Esophagus muscularis mucosa (tissue), 4 donors: ENCODE results near the gene ACRV1.

Experiments used
- EP300 ChIP-seq: sonication (generic); formaldehyde crosslinking; IDR thresholded peaks from one replicate; pipeline ENCODE4 v1.6.1; 2017; ENCODE audit warnings: antibody characterized with exemption
- POLR2A ChIP-seq: fragments of 450-650 bp; IDR thresholded peaks from one replicate; pipeline ENCODE4 v1.6.1; 2017; ENCODE audit warnings: antibody characterized with exemption, moderate library complexity, mild to moderate bottlenecking, low read depth
- POLR2AphosphoS5 ChIP-seq, 2 donors: sonication (generic); formaldehyde crosslinking; IDR thresholded peaks; one replicate each; pipeline ENCODE4 v1.6.1; 2017; ENCODE audit warnings: antibody characterized with exemption in 2 of 2
- TF ChIP-seq, protein P1 (sequence below), 3 experiments: fragments of 200-600 bp in 2 of 3; fragments of 450-650 bp in 1 of 3; sonication (generic) in 2 of 3; IDR thresholded peaks; one replicate each; pipeline ENCODE4 v1.5.1; 2017 to 2019; ENCODE audit warnings: antibody characterized with exemption in 3 of 3, mild to moderate bottlenecking in 2 of 3, moderate library complexity in 1 of 3

DNA sequence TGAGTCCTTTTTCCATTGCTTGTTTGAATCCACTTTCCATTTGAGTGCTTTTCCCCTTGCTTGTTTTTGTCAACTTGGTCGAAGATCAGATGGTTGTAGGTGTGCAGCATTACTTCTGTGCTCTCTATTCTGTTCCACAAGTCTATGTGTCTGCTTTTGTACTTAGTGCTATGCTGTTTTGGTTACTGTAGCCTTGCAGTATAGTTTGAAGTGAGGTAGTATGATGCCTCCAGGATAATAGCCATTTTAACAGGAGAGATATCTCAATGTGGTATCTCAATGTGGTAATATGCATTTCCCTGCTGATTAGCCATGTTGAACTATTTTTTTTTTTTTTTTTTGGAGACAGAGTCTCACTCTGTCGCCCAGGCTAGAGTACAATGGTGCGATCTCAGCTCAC, 16.7 kb downstream of the ACRV1 start:
- TF ChIP-seq, protein P1, sequence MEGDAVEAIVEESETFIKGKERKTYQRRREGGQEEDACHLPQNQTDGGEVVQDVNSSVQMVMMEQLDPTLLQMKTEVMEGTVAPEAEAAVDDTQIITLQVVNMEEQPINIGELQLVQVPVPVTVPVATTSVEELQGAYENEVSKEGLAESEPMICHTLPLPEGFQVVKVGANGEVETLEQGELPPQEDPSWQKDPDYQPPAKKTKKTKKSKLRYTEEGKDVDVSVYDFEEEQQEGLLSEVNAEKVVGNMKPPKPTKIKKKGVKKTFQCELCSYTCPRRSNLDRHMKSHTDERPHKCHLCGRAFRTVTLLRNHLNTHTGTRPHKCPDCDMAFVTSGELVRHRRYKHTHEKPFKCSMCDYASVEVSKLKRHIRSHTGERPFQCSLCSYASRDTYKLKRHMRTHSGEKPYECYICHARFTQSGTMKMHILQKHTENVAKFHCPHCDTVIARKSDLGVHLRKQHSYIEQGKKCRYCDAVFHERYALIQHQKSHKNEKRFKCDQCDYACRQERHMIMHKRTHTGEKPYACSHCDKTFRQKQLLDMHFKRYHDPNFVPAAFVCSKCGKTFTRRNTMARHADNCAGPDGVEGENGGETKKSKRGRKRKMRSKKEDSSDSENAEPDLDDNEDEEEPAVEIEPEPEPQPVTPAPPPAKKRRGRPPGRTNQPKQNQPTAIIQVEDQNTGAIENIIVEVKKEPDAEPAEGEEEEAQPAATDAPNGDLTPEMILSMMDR (IDR thresholded peaks at IDR 0.05): no peak
- TF ChIP-seq EP300 (no peak), POLR2A (no peak), POLR2AphosphoS5 (IDR thresholded peaks at IDR 0.05) (no peak)
